Measurements from ENCODE around the gene KRTAP5-2.
"Not testable (repeated sequence)": the region's sequence is repeated elsewhere in the genome, so short reads cannot be mapped to it uniquely, and the experiment has no call there.

DNA sequence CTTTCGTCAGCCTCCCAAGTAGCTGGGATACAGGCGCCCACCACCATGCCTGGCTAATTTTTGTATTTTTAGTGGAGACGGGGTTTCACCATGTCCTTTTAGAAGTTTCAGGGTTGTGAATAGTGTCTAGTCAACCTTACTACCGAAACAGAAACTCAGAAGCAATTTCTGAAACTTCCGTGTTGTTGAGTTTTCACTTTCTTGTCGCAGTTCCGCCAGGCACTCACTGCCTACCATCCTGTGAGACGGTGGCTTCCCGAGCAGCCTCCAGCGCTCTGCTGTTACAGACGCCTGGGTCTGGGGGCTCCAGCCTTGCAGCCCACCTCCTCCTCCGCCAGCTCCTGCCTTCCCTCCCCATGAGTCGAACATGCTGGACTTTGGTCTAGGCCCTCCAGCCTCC lies 7.8 kb upstream of the KRTAP5-2 start:
- TF ChIP-seq POLR2A, POLR2AphosphoS5, EP300 (IDR thresholded peaks at IDR 0.05): not testable (repeated sequence)
- TF ChIP-seq, protein P1, sequence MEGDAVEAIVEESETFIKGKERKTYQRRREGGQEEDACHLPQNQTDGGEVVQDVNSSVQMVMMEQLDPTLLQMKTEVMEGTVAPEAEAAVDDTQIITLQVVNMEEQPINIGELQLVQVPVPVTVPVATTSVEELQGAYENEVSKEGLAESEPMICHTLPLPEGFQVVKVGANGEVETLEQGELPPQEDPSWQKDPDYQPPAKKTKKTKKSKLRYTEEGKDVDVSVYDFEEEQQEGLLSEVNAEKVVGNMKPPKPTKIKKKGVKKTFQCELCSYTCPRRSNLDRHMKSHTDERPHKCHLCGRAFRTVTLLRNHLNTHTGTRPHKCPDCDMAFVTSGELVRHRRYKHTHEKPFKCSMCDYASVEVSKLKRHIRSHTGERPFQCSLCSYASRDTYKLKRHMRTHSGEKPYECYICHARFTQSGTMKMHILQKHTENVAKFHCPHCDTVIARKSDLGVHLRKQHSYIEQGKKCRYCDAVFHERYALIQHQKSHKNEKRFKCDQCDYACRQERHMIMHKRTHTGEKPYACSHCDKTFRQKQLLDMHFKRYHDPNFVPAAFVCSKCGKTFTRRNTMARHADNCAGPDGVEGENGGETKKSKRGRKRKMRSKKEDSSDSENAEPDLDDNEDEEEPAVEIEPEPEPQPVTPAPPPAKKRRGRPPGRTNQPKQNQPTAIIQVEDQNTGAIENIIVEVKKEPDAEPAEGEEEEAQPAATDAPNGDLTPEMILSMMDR (IDR thresholded peaks at IDR 0.05), result not testable (repeated sequence)
